Activated naive CD4-positive, alpha-beta T cell treated with anti-CD3 and anti-CD28 coated beads, Interleukin-2, amount 50 U/mL, for 24 hours (primary cell): ENCODE measurements around the gene MUC3A.
A peak's percentile ranks its signal among the peaks of the same experiment; 100 is the strongest.
"Not testable (repeated sequence)": the region's sequence is repeated elsewhere in the genome, so short reads cannot be mapped to it uniquely, and the experiment has no call there.

ENCODE experiments used
- H3K27ac Mint-ChIP-seq: one replicate; pipeline ENCODE4 v1.8.0; 2021; ENCODE audit warnings: mild to moderate bottlenecking, mixed read lengths
- H3K27me3 Mint-ChIP-seq: one replicate; pipeline ENCODE4 v1.8.0; 2021; ENCODE audit warnings: mixed read lengths
- H3K36me3 Mint-ChIP-seq: one replicate; pipeline ENCODE4 v1.8.0; 2021; ENCODE audit warnings: mixed read lengths
- H3K4me1 Mint-ChIP-seq: one replicate; pipeline ENCODE4 v1.8.0; 2021; ENCODE audit warnings: mixed read lengths
- H3K4me3 Mint-ChIP-seq: one replicate; pipeline ENCODE4 v1.8.0; 2021; ENCODE audit warnings: mild to moderate bottlenecking, mixed read lengths
- H3K9me3 Mint-ChIP-seq: one replicate; pipeline ENCODE4 v1.8.0; 2021; ENCODE audit warnings: mixed read lengths

Gene MUC3A

DNA sequence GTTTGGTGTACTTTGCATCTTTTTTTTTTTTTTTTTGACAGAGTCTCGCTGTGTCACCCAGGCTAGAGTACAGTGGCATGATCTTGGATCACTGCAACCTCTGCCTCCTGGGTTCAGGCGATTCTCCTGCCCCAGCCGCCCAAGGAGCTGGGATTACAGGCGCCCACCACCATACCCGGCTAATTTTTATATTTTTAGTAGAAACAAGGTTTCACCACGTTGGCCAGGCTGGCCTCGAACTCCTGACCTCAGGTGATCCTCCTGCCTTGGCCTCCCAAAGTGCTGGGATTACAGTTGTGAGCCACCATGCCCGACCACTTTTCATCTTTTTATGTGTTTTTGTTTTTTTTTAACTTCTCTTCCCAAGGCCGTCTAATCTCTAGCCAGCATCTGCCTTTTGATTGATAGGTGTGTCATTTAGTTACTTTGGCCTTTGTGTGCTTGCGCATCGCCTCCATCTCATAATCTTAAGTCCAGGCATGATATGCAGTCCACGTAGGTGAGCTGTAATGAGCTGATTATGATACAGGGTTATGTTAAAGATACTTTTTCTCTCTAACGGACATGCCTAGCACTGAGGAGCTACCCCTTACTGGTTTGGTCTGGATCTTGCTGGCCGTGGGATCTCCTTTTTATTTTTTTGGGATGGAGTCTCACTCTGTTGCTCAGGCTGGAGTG, 35.0 kb downstream of the MUC3A start:
- H3K27ac Mint-ChIP-seq, H3K27me3 Mint-ChIP-seq, H3K4me1 Mint-ChIP-seq, H3K4me3 Mint-ChIP-seq, H3K9me3 Mint-ChIP-seq, H3K36me3 Mint-ChIP-seq: not testable (repeated sequence)

DNA sequence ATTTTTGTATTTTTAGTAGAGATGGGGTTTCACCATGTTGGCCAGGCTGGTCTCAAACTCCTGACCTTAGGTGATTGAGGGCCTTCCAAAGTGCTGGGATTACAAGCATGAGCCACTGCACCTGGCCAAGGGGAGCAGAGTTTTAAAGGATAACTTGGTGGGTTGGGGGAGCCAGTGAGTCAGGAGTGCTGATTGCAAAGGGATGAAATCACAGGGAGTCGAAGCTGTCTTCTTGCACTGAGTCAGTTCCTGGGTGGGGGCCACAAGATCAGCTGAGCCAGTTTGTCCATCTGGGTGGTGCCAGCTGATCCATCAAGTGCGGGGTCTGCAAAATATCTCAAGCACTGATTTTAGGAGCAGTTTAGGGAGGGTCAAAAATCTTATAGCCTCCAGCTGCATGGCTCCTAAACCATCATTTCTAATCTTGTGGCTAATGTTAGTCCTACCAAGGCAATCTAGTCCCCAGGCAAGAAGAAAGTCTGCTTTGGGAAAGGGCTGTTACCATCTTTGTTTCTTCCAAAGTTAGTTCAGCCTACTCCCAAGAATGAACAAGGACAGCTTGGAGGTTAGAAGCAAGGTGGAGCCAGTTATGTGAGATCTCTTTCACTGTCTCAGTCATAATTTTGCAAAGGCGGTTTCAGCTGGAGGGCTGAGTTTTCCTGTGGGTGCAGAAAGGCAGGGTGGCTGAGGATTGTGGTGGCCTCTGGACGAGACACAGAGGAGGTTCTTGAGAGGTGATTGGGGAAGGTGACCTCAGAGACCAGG, 35.9 kb downstream of the MUC3A start:
- H3K4me3 Mint-ChIP-seq, H3K4me1 Mint-ChIP-seq, H3K36me3 Mint-ChIP-seq, H3K27me3 Mint-ChIP-seq, H3K9me3 Mint-ChIP-seq, H3K27ac Mint-ChIP-seq: not testable (repeated sequence)

GRCh38 chr7:100991631-100992030, 42.3 kb downstream of the MUC3A start:
- Mint-ChIP-seq H3K4me3 (no peak overlapping the region), H3K27ac (no peak overlapping the region), H3K36me3 (no peaks in the 10 kb centered on the region), H3K4me1 (no peaks in the 10 kb centered on the region), H3K27me3 (no peaks in the 10 kb centered on the region), H3K9me3 (no peaks in the 10 kb centered on the region)

DNA sequence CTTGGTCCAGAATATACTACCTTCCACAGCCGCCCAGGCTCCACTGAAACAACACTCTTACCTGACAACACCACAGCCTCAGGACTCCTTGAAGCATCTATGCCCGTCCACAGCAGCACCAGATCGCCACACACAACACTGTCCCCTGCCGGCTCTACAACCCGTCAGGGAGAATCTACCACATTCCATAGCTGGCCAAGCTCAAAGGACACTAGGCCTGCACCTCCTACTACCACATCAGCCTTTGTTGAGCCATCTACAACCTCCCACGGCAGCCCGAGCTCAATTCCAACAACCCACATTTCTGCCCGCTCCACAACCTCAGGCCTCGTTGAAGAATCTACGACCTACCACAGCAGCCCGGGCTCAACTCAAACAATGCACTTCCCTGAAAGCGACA, 42.9 kb downstream of the MUC3A start:
- not testable (repeated sequence) for H3K4me1 Mint-ChIP-seq, H3K4me3 Mint-ChIP-seq, H3K27me3 Mint-ChIP-seq, H3K36me3 Mint-ChIP-seq, H3K9me3 Mint-ChIP-seq, H3K27ac Mint-ChIP-seq

- H3K9me3 Mint-ChIP-seq, H3K27me3 Mint-ChIP-seq, H3K27ac Mint-ChIP-seq, H3K4me3 Mint-ChIP-seq, H3K36me3 Mint-ChIP-seq, H3K4me1 Mint-ChIP-seq: not testable (repeated sequence)
Observed at GRCh38 chr7:100994671-100995070, 45.3 kb downstream of the MUC3A start.

- not testable (repeated sequence) for H3K4me3 Mint-ChIP-seq, H3K9me3 Mint-ChIP-seq, H3K36me3 Mint-ChIP-seq, H3K4me1 Mint-ChIP-seq, H3K27ac Mint-ChIP-seq, H3K27me3 Mint-ChIP-seq
Observed at GRCh38 chr7:100998530-100998929, 49.2 kb downstream of the MUC3A start.

- H3K4me3 Mint-ChIP-seq, H3K9me3 Mint-ChIP-seq, H3K27ac Mint-ChIP-seq, H3K4me1 Mint-ChIP-seq, H3K27me3 Mint-ChIP-seq, H3K36me3 Mint-ChIP-seq: not testable (repeated sequence)
Observed at GRCh38 chr7:100999334-100999733, 50.0 kb downstream of the MUC3A start.

DNA sequence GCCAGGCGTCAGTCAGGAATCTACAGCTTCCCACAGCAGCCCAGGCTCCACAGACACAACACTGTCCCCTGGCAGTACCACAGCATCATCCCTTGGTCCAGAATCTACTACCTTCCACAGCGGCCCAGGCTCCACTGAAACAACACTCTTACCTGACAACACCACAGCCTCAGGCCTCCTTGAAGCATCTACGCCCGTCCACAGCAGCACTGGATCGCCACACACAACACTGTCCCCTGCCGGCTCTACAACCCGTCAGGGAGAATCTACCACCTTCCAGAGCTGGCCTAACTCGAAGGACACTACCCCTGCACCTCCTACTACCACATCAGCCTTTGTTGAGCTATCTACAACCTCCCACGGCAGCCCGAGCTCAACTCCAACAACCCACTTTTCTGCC, 50.7 kb downstream of the MUC3A start:
- not testable (repeated sequence) for H3K4me3 Mint-ChIP-seq, H3K36me3 Mint-ChIP-seq, H3K9me3 Mint-ChIP-seq, H3K4me1 Mint-ChIP-seq, H3K27ac Mint-ChIP-seq, H3K27me3 Mint-ChIP-seq

DNA sequence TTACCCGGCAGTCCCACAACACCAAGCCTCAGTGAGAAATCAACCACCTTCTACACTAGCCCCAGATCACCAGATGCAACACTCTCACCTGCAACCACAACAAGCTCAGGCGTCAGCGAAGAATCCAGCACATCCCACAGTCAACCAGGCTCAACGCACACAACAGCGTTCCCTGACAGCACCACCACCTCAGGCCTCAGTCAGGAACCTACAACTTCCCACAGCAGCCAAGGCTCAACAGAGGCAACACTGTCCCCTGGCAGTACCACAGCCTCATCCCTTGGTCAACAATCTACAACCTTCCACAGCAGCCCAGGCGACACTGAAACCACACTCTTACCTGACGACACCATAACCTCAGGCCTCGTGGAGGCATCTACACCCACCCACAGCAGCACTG, 53.0 kb downstream of the MUC3A start:
- not testable (repeated sequence) for H3K4me1 Mint-ChIP-seq, H3K27me3 Mint-ChIP-seq, H3K4me3 Mint-ChIP-seq, H3K9me3 Mint-ChIP-seq, H3K27ac Mint-ChIP-seq, H3K36me3 Mint-ChIP-seq

DNA sequence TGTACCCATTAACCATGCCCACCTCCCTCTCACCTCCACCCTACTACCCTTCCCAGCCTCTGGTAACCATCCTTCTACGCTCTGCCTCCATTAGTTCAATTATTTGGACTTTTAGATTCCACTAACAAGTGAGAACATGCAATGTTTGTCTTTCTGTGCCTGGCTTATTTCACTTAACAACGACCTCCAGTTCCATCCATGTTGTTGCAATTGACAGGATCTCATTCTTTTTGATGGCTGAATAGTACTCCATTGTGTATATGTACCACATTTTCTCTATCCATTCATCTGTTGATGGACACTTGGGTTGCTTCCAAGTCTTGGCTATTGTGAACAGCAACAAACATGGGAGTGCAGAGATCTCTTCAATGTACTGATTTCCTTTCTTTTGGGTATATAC, 58.0 kb downstream of the MUC3A start:
- H3K9me3 Mint-ChIP-seq, H3K36me3 Mint-ChIP-seq, H3K4me3 Mint-ChIP-seq, H3K4me1 Mint-ChIP-seq, H3K27ac Mint-ChIP-seq, H3K27me3 Mint-ChIP-seq: not testable (repeated sequence)

- Mint-ChIP-seq H3K4me3 (no peak overlapping the region), H3K27ac (no peak overlapping the region), H3K4me1 (no peaks in the 10 kb centered on the region), H3K27me3 (no peaks in the 10 kb centered on the region), H3K36me3 (peaks cover 3% of the 10 kb centered on the region), H3K9me3 (no peaks in the 10 kb centered on the region)
Observed at GRCh38 chr7:101009629-101010028, 60.3 kb downstream of the MUC3A start.

- H3K36me3 Mint-ChIP-seq, result peaks cover 3% of the 10 kb centered on the region
- H3K4me1 Mint-ChIP-seq, result peaks cover 7% of the 10 kb centered on the region
- no peaks in the 10 kb centered on the region for H3K9me3 Mint-ChIP-seq
- H3K4me3 Mint-ChIP-seq, result no peak overlapping the region
- no peaks in the 10 kb centered on the region for H3K27me3 Mint-ChIP-seq
- no peak overlapping the region for H3K27ac Mint-ChIP-seq
Observed at GRCh38 chr7:101012931-101013330, 63.6 kb downstream of the MUC3A start.

DNA sequence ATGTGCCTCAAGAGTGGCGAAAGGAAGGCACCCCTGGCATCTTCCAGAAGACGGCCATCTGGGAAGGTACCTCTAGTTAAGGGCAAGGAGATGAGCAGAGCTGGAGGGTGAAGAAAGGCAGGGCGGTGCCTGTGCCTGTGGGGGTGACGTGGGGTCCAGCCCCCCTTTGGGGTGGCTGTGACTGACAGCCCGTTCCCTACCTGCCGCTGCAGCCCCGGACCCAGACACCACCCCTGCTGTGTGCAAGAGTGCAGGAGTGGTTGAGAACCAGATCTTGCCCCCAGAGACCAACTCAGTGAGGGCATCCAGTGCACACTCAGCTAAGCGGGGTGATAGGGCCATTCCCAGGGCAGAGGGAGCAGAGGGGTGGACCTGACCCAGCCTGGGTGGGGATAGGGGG, 66.3 kb downstream of the MUC3A start:
- peaks cover 13% of the 10 kb centered on the region for H3K4me1 Mint-ChIP-seq
- no peaks in the 10 kb centered on the region for H3K9me3 Mint-ChIP-seq
- H3K36me3 Mint-ChIP-seq, result no peaks in the 10 kb centered on the region
- no peaks in the 10 kb centered on the region for H3K27me3 Mint-ChIP-seq
- peak overlapping the region; percentile 0 for H3K4me3 Mint-ChIP-seq
- no peak overlapping the region for H3K27ac Mint-ChIP-seq

DNA sequence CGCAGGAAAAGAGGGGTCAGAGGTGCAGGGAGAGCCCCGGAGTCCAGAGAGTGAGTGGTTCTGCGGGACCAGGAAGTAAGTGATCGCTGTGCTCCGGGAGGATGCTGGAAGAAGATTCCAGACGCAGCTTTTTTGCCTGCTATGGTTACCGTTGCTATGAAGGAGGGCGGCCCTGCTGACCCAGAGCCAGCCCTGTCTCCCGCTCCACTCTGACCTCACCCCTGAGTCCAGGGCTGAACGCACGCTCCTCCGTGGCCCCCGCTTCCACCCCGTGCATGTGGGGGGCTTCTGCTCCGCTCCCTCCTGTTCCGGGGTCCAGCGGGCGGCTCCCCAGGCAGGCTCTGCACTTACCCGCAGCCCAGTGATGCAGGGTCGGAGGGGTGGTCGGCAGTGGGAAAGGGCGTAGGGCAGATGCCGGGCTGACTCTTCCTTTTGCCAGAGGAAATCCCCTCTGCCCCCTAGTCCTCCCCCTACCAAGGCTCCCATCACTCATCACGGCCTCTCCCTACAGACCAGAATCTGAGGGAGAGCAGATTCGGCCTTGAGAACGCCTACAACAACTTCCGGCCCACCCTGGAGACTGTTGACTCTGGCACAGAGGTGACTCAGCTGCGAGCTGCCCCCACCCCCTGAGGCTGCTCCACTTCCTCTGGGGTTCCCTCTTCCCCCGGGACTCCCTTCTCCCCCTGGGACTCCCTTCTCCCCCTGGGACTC, 67.9 kb downstream of the MUC3A start:
- peaks cover 13% of the 10 kb centered on the region for H3K4me1 Mint-ChIP-seq
- peak overlapping the region; percentile 85 for H3K4me3 Mint-ChIP-seq
- H3K36me3 Mint-ChIP-seq, result no peaks in the 10 kb centered on the region
- H3K27ac Mint-ChIP-seq, result peak overlapping the region; percentile 38
- peaks cover 7% of the 10 kb centered on the region for H3K27me3 Mint-ChIP-seq
- H3K9me3 Mint-ChIP-seq, result no peaks in the 10 kb centered on the region
